GM12874 (cell line): ENCODE results near the gene SMARCC2.
A peak's percentile ranks its signal among the peaks of the same experiment; 100 is the strongest.

Source experiments
- TF ChIP-seq, protein P1 (sequence below): IDR thresholded peaks from 2 replicates; pipeline ENCODE4 v1.5.1; 2011; ENCODE audit warnings: low read depth, mild to moderate bottlenecking, control low read depth, low read length, moderate library complexity; ENCODE audit not compliant: insufficient read depth

Gene SMARCC2

GRCh38 chr12:56189099-56189917 is at the start of gene SMARCC2:
TSS of gene SMARCC2 (minus strand) at chr12:56189483. CDS start at chr12:56189461, 22 bp downstream.
- TF ChIP-seq, protein P1, sequence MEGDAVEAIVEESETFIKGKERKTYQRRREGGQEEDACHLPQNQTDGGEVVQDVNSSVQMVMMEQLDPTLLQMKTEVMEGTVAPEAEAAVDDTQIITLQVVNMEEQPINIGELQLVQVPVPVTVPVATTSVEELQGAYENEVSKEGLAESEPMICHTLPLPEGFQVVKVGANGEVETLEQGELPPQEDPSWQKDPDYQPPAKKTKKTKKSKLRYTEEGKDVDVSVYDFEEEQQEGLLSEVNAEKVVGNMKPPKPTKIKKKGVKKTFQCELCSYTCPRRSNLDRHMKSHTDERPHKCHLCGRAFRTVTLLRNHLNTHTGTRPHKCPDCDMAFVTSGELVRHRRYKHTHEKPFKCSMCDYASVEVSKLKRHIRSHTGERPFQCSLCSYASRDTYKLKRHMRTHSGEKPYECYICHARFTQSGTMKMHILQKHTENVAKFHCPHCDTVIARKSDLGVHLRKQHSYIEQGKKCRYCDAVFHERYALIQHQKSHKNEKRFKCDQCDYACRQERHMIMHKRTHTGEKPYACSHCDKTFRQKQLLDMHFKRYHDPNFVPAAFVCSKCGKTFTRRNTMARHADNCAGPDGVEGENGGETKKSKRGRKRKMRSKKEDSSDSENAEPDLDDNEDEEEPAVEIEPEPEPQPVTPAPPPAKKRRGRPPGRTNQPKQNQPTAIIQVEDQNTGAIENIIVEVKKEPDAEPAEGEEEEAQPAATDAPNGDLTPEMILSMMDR, result peak; percentile 87

- TF ChIP-seq, protein P1, result no peak
These were observed 48.3 kb upstream of the SMARCC2 start for GRCh38 chr12:56237552-56237951.

DNA sequence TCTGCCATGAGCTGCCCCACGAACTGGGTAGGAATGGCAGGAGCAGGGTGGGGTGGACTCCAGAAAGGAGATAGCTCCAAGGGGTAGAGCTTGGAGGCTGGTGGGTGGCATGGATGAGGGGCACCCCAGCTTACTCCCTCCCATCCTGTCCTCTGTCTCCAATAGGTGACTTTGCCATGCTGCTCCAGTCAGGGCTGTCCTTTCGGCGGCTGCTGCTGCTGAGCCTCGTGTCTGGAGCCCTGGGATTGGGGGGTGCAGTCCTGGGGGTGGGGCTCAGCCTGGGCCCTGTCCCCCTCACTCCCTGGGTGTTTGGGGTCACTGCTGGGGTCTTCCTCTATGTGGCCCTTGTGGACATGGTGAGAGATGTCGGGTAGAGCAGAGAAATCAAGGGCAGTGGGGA is 47.7 kb upstream of the SMARCC2 start:
- TF ChIP-seq, protein P1, result no peak

DNA sequence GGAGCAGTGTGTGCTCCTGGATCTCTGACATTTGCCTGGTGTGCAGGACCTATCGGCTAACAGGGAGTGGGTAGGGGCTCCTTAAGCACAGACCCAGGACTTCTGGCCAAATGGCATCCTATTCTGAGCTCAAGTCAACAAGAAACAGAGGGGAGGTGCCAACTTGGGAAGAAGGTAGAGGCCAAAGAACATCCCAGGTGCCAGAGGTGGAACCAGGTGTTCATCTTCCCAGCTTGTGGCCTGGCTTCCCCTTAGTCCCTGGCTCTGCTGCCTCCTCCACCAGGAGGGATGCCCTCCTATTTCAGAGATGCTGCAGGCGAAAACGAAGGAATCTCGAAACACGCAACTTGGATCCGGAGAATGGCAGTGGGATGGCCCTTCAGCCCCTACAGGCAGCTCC is 46.8 kb upstream of the SMARCC2 start:
- TF ChIP-seq, protein P1, result no peak

- TF ChIP-seq, protein P1, result no peak
These were observed 45.6 kb upstream of the SMARCC2 start for GRCh38 chr12:56234746-56235436.

DNA sequence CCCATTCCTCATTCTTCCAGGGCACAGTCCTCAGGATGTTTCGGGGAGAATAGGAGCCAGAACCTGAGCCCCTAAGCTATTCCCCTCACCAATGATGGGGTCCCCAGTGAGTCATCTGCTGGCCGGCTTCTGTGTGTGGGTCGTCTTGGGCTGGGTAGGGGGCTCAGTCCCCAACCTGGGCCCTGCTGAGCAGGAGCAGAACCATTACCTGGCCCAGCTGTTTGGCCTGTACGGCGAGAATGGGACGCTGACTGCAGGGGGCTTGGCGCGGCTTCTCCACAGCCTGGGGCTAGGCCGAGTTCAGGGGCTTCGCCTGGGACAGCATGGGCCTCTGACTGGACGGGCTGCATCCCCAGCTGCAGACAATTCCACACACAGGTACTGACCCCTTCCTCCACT is 41.9 kb upstream of the SMARCC2 start:
- TF ChIP-seq, protein P1, result no peak

GRCh38 chr12:56230432-56231183 is 41.3 kb upstream of the SMARCC2 start:
- TF ChIP-seq, protein P1, result no peak
